Measurements from ENCODE around the gene MIDN.

Gene MIDN

GRCh38 chr19:1285737-1286360 is 37.5 kb downstream of the MIDN start, which contains the start of gene EFNA2:
TSS of gene EFNA2 (plus strand) at chr19:1285873. CDS start at chr19:1286169, 296 bp downstream.
- Histone ChIP-seq H3K27ac (ENCODE audit: insufficient read depth, low read depth, low read length, poor library complexity, severe bottlenecking) (no peak within 1 kb of the TSS), H3K27me3 (ENCODE audit: control insufficient read depth, insufficient read depth, low read length, poor library complexity, severe bottlenecking) (peaks cover 31% of the 10 kb centered on the region), H3K4me1 (ENCODE audit: control insufficient read depth, insufficient read depth, low read length) (peaks cover 17% of the 10 kb centered on the region), H3K36me3 (ENCODE audit: control insufficient read depth, insufficient read depth, low read length) (no peaks in the 10 kb centered on the region), H3K9me3 (ENCODE audit: control insufficient read depth, low read length) (no peaks in the 10 kb centered on the region), H3K4me3 (ENCODE audit: insufficient read depth, low read depth, low read length) (peak within 1 kb of the TSS; percentile 56)
- WGBS, 2 experiments, result 0 to 1% methylated on average over 113 of the region's 113 CpGs

- peaks cover 31% of the 10 kb centered on the region for H3K27me3 ChIP-seq (ENCODE audit: control insufficient read depth, insufficient read depth, low read length, poor library complexity, severe bottlenecking)
- WGBS, 2 experiments, result 49 to 54% methylated on average over 38 of the region's 38 CpGs
- peaks cover 17% of the 10 kb centered on the region for H3K4me1 ChIP-seq (ENCODE audit: control insufficient read depth, insufficient read depth, low read length)
These were observed 38.3 kb downstream of the MIDN start for GRCh38 chr19:1286487-1287353.

GRCh38 chr19:1287354-1288225 is 39.2 kb downstream of the MIDN start:
- H3K27me3 ChIP-seq (ENCODE audit: control insufficient read depth, insufficient read depth, low read length, poor library complexity, severe bottlenecking), result peaks cover 31% of the 10 kb centered on the region
- no peaks in the 10 kb centered on the region for H3K36me3 ChIP-seq (ENCODE audit: control insufficient read depth, insufficient read depth, low read length)
- H3K9me3 ChIP-seq (ENCODE audit: control insufficient read depth, low read length), result no peaks in the 10 kb centered on the region
- WGBS, 2 experiments, result 59 to 60% methylated on average over 55 of the region's 55 CpGs
- H3K4me3 ChIP-seq (ENCODE audit: insufficient read depth, low read depth, low read length), result peak overlapping the region; percentile 56
- H3K4me1 ChIP-seq (ENCODE audit: control insufficient read depth, insufficient read depth, low read length), result peaks cover 17% of the 10 kb centered on the region
- no peak overlapping the region for H3K27ac ChIP-seq (ENCODE audit: insufficient read depth, low read depth, low read length, poor library complexity, severe bottlenecking)

More at GRCh38 chr19:1286487-1287353, 38.3 kb downstream of the MIDN start:
- Histone ChIP-seq H3K4me3 (ENCODE audit: insufficient read depth, low read depth, low read length) (peak overlapping the region; percentile 56), H3K27ac (ENCODE audit: insufficient read depth, low read depth, low read length, poor library complexity, severe bottlenecking) (no peak overlapping the region), H3K36me3 (ENCODE audit: control insufficient read depth, insufficient read depth, low read length) (no peaks in the 10 kb centered on the region), H3K9me3 (ENCODE audit: control insufficient read depth, low read length) (no peaks in the 10 kb centered on the region)

GRCh38 chr19:1288226-1288612 is 39.8 kb downstream of the MIDN start:
- no peaks in the 10 kb centered on the region for H3K9me3 ChIP-seq (ENCODE audit: control insufficient read depth, low read length)
- H3K36me3 ChIP-seq (ENCODE audit: control insufficient read depth, insufficient read depth, low read length), result no peaks in the 10 kb centered on the region
- H3K4me3 ChIP-seq (ENCODE audit: insufficient read depth, low read depth, low read length), result no peak overlapping the region
- peaks cover 31% of the 10 kb centered on the region for H3K27me3 ChIP-seq (ENCODE audit: control insufficient read depth, insufficient read depth, low read length, poor library complexity, severe bottlenecking)
- H3K4me1 ChIP-seq (ENCODE audit: control insufficient read depth, insufficient read depth, low read length), result peaks cover 15% of the 10 kb centered on the region
- H3K27ac ChIP-seq (ENCODE audit: insufficient read depth, low read depth, low read length, poor library complexity, severe bottlenecking), result no peak overlapping the region
- 92 to 93% methylated on average over 18 of the region's 18 CpGs for WGBS, 2 experiments

GRCh38 chr19:1288833-1289685 is 40.7 kb downstream of the MIDN start:
- WGBS, 2 experiments, result 94 to 95% methylated on average over 41 of the region's 41 CpGs
- peaks cover 27% of the 10 kb centered on the region for H3K27me3 ChIP-seq (ENCODE audit: control insufficient read depth, insufficient read depth, low read length, poor library complexity, severe bottlenecking)
- peaks cover 13% of the 10 kb centered on the region for H3K4me1 ChIP-seq (ENCODE audit: control insufficient read depth, insufficient read depth, low read length)

GRCh38 chr19:1289686-1290025 is 41.3 kb downstream of the MIDN start:
- Histone ChIP-seq H3K4me3 (ENCODE audit: insufficient read depth, low read depth, low read length) (no peak overlapping the region), H3K4me1 (ENCODE audit: control insufficient read depth, insufficient read depth, low read length) (peaks cover 13% of the 10 kb centered on the region), H3K9me3 (ENCODE audit: control insufficient read depth, low read length) (no peaks in the 10 kb centered on the region), H3K27me3 (ENCODE audit: control insufficient read depth, insufficient read depth, low read length, poor library complexity, severe bottlenecking) (peaks cover 26% of the 10 kb centered on the region), H3K27ac (ENCODE audit: insufficient read depth, low read depth, low read length, poor library complexity, severe bottlenecking) (no peak overlapping the region), H3K36me3 (ENCODE audit: control insufficient read depth, insufficient read depth, low read length) (no peaks in the 10 kb centered on the region)
- WGBS, 2 experiments, result 94 to 96% methylated on average over 19 of the region's 19 CpGs

More at GRCh38 chr19:1288833-1289685, 40.7 kb downstream of the MIDN start:
- H3K9me3 ChIP-seq (ENCODE audit: control insufficient read depth, low read length), result no peaks in the 10 kb centered on the region
- no peak overlapping the region for H3K4me3 ChIP-seq (ENCODE audit: insufficient read depth, low read depth, low read length)
- H3K36me3 ChIP-seq (ENCODE audit: control insufficient read depth, insufficient read depth, low read length), result no peaks in the 10 kb centered on the region
- H3K27ac ChIP-seq (ENCODE audit: insufficient read depth, low read depth, low read length, poor library complexity, severe bottlenecking), result no peak overlapping the region

GRCh38 chr19:1290196-1290702 is 41.9 kb downstream of the MIDN start:
- H3K27me3 ChIP-seq (ENCODE audit: control insufficient read depth, insufficient read depth, low read length, poor library complexity, severe bottlenecking), result peaks cover 26% of the 10 kb centered on the region
- 92 to 94% methylated on average over 24 of the region's 24 CpGs for WGBS, 2 experiments
- H3K9me3 ChIP-seq (ENCODE audit: control insufficient read depth, low read length), result no peaks in the 10 kb centered on the region
- H3K36me3 ChIP-seq (ENCODE audit: control insufficient read depth, insufficient read depth, low read length), result no peaks in the 10 kb centered on the region
- peaks cover 13% of the 10 kb centered on the region for H3K4me1 ChIP-seq (ENCODE audit: control insufficient read depth, insufficient read depth, low read length)
- no peak overlapping the region for H3K27ac ChIP-seq (ENCODE audit: insufficient read depth, low read depth, low read length, poor library complexity, severe bottlenecking)
- no peak overlapping the region for H3K4me3 ChIP-seq (ENCODE audit: insufficient read depth, low read depth, low read length)

- 90 to 91% methylated on average over 40 of the region's 40 CpGs for WGBS, 2 experiments
- H3K27me3 ChIP-seq (ENCODE audit: control insufficient read depth, insufficient read depth, low read length, poor library complexity, severe bottlenecking), result peaks cover 26% of the 10 kb centered on the region
- H3K36me3 ChIP-seq (ENCODE audit: control insufficient read depth, insufficient read depth, low read length), result no peaks in the 10 kb centered on the region
- H3K4me3 ChIP-seq (ENCODE audit: insufficient read depth, low read depth, low read length), result no peak overlapping the region
- H3K27ac ChIP-seq (ENCODE audit: insufficient read depth, low read depth, low read length, poor library complexity, severe bottlenecking), result no peak overlapping the region
- H3K4me1 ChIP-seq (ENCODE audit: control insufficient read depth, insufficient read depth, low read length), result peaks cover 13% of the 10 kb centered on the region
- no peaks in the 10 kb centered on the region for H3K9me3 ChIP-seq (ENCODE audit: control insufficient read depth, low read length)
These were observed 42.6 kb downstream of the MIDN start for GRCh38 chr19:1290703-1291651.

All from ectodermal cell (in vitro differentiated cells).